Hepatocyte (in vitro differentiated cells): ENCODE results near the gene ZNF443. TPM values are rescaled to one million over a fixed set of nuclear protein-coding genes. Genes with fewer than 3 reads are reported as not detected.

Experiments
- DNase-seq: peaks from one replicate; pipeline ENCODE4 v3.0.0-alpha.2; 2016; ENCODE audit warnings: low spot score
- H2AFZ ChIP-seq: fragments of 200-600 bp; sonication (generic); 2 replicates; pipeline ENCODE4 v1.6.0; 2016; ENCODE audit warnings: antibody characterized with exemption, mild to moderate bottlenecking
- H3K27ac ChIP-seq: fragments of 200-600 bp; sonication (generic); 2 replicates; pipeline ENCODE4 v1.5.1; 2016; ENCODE audit warnings: mild to moderate bottlenecking
- H3K27me3 ChIP-seq: fragments of 200-600 bp; sonication (generic); 2 replicates; pipeline ENCODE4 v1.6.1; 2016
- H3K36me3 ChIP-seq: fragments of 200-600 bp; sonication (generic); replicated peaks from 2 replicates; pipeline ENCODE4 v1.5.1; 2016; ENCODE audit warnings: low read depth; ENCODE audit not compliant: insufficient read depth
- H3K4me1 ChIP-seq: fragments of 200-600 bp; sonication (generic); 2 replicates; pipeline ENCODE4 v1.5.1; 2016; ENCODE audit warnings: mild to moderate bottlenecking, moderate library complexity; ENCODE audit not compliant: insufficient read depth
- H3K4me2 ChIP-seq: fragments of 200-600 bp; sonication (generic); 2 replicates; pipeline ENCODE4 v1.6.0; 2016
- H3K4me3 ChIP-seq: fragments of 200-600 bp; sonication (generic); 2 replicates; pipeline ENCODE4 v1.5.1; 2016; ENCODE audit warnings: mild to moderate bottlenecking
- H3K79me2 ChIP-seq: fragments of 200-600 bp; sonication (generic); 2 replicates; pipeline ENCODE4 v1.6.0; 2017; ENCODE audit warnings: mild to moderate bottlenecking
- H3K9me2 ChIP-seq: fragments of 200-600 bp; sonication (generic); replicated peaks from 2 replicates; pipeline ENCODE4 v1.6.0; 2017; ENCODE audit warnings: mild to moderate bottlenecking; ENCODE audit not compliant: insufficient read depth
- H3K9me3 ChIP-seq: fragments of 200-600 bp; sonication (generic); 2 replicates; pipeline ENCODE4 v1.5.1; 2016; ENCODE audit warnings: low read depth, mild to moderate bottlenecking
- H4K20me1 ChIP-seq: fragments of 200-600 bp; sonication (generic); 2 replicates; pipeline ENCODE4 v1.6.0; 2016; ENCODE audit warnings: mild to moderate bottlenecking; ENCODE audit not compliant: insufficient read depth, poor library complexity, severe bottlenecking
- CTCF ChIP-seq: fragments of 200-600 bp; sonication (generic); IDR thresholded peaks from 2 replicates; pipeline ENCODE4 v1.5.1; 2016; ENCODE audit warnings: antibody characterized with exemption, mild to moderate bottlenecking; ENCODE audit not compliant: poor library complexity
- EZH2 ChIP-seq: fragments of 200-600 bp; sonication (generic); IDR thresholded peaks from 2 replicates; pipeline ENCODE4 v1.6.1; 2016; ENCODE audit warnings: antibody characterized with exemption, mild to moderate bottlenecking, borderline replicate concordance
- EZH2phosphoT487 ChIP-seq: fragments of 200-600 bp; sonication (generic); IDR thresholded peaks from one replicate; pipeline ENCODE4 v1.6.1; 2018; ENCODE audit warnings: antibody characterized with exemption, mild to moderate bottlenecking, low read depth, moderate library complexity; ENCODE audit not compliant: unreplicated experiment, severe bottlenecking
- WGBS: methylation state at CpG from one replicate; pipeline ENCODE4 v1.1.6; 2016; ENCODE audit warnings: low lambda C conversion rate; ENCODE audit errors: missing lambda C conversion rate; 5-methylcytosine and 5-hydroxymethylcytosine counted together
- polyA plus RNA-seq: library from polyadenylated mRNA; unstranded; fragments of >200 nt; fragmentation: Nextera tagmentation; extraction: Ambion mirVana; gene quantifications from 2 replicates; pipeline ENCODE4 v1.2.1, GENCODE V29; 2016
- total RNA-seq: library from RNA; depleted of rRNA; stranded (reverse); fragments of >200 nt; gene quantifications from 2 replicates; pipeline ENCODE4 v1.2.3, GENCODE V29; 2014

Gene ZNF443
- total and polyA plus RNA-seq, 2 experiments from 2014 or later = 1.9 to 7.5 TPM

- peak; percentile 95 for DNase-seq
- Histone ChIP-seq H3K27me3 (no peaks in the 10 kb centered on the region), H3K27ac (peak within 1 kb of the TSS; percentile 92), H3K4me3 (peak within 1 kb of the TSS; percentile 92), H3K36me3 (no peaks in the 10 kb centered on the region), H3K79me2 (peaks cover 48% of the 10 kb centered on the region), H4K20me1 (peaks cover 3% of the 10 kb centered on the region), H3K4me1 (peaks cover 6% of the 10 kb centered on the region), H3K9me2 (no peaks in the 10 kb centered on the region), H2AFZ (peak within 1 kb of the TSS; percentile 95), H3K4me2 (peak within 1 kb of the TSS; percentile 84), H3K9me3 (no peaks in the 10 kb centered on the region)
- under 1% methylated on average over 39 of the region's 53 CpGs for WGBS
- TF ChIP-seq EZH2phosphoT487 (no peak), EZH2 (no peak), CTCF (no peak)
Observed at GRCh38 chr19:12484371-12485051, 43.7 kb upstream of the ZNF443 start, which contains the start of gene ZNF709. Gene ZNF709, minus strand, starts transcription at chr19:12484816. Its CDS starts 159 bp downstream, at chr19:12484657.

GRCh38 chr19:12484011-12484370, 43.2 kb upstream of the ZNF443 start:
- Histone ChIP-seq H3K4me1 (peaks cover 6% of the 10 kb centered on the region), H3K27me3 (no peaks in the 10 kb centered on the region), H2AFZ (peak overlapping the region; percentile 95), H3K36me3 (no peaks in the 10 kb centered on the region), H3K27ac (peak overlapping the region; percentile 92), H3K4me2 (peak overlapping the region; percentile 84), H3K9me2 (no peaks in the 10 kb centered on the region), H3K4me3 (peak overlapping the region; percentile 92), H3K79me2 (peaks cover 53% of the 10 kb centered on the region), H4K20me1 (peaks cover 3% of the 10 kb centered on the region), H3K9me3 (no peaks in the 10 kb centered on the region)
- WGBS = 3% methylated on average over 13 of the region's 13 CpGs
- DNase-seq = no peak
- TF ChIP-seq EZH2phosphoT487 = no peak
- TF ChIP-seq EZH2 = no peak
- no peak for TF ChIP-seq CTCF

GRCh38 chr19:12482509-12482886, 41.7 kb upstream of the ZNF443 start:
- H4K20me1 ChIP-seq = peaks cover 3% of the 10 kb centered on the region
- no peaks in the 10 kb centered on the region for H3K36me3 ChIP-seq
- H3K9me3 ChIP-seq = no peaks in the 10 kb centered on the region
- H3K4me2 ChIP-seq = no peak overlapping the region
- H3K4me3 ChIP-seq = no peak overlapping the region
- H3K79me2 ChIP-seq = peaks cover 63% of the 10 kb centered on the region
- no peak for DNase-seq
- 89% methylated on average over 2 of the region's 2 CpGs for WGBS
- peaks cover 6% of the 10 kb centered on the region for H3K4me1 ChIP-seq
- TF ChIP-seq EZH2phosphoT487 (no peak), EZH2 (no peak), CTCF (no peak)
- H3K27me3 ChIP-seq = no peaks in the 10 kb centered on the region
- H2AFZ ChIP-seq = no peak overlapping the region
- H3K9me2 ChIP-seq = no peaks in the 10 kb centered on the region
- H3K27ac ChIP-seq = no peak overlapping the region
